Measurements from ENCODE around the gene CCDC88C.

The CCDC88C gene

DNA sequence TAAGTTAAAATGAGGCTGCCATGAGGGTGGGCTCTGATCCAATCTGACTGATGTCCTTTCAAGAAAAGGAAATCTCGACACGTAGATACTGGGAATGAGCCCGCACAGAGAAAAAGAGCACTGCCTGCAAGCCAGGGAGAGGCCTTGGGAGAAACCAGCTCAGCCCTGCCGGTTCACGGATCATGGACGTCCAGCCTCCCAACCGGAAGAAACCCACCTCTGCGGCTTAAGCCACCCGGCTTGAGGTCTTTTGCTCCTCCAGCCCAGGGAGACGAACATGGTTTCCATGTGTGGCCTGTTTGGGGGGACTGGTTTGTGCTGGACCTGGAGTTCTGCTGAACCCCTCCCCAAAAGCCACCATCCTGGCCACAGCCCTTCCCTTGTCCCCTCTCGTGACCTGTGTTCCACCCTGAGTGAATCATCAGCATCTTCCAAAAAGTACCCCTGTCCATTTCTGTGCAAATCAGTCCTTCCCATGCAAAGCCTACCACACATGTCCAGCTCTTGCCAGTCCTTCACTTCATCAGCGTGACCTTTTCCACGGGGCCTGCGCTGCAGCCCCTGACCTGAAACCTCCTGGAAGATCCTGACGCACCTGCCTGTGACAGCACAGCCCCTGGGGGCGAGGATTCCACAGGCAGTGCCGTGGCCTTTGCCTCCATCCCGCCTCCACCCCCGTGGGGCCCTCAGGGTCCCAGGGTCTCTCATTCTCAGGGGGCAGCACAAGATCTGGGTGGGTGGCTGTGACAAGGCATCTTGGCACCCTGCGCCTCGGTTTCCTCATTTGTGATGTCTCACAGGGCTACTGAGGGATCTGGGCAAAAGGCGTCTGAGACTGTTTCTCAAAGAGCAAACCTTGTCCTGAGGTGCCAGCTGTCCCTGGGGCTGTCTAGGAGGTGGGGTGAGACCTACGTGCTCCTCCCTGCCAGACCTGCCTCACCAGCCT lies 121.5 kb downstream of the CCDC88C start:
- in situ Hi-C loops (cut with MboI; ENCODE audit: low sequenced_read_pairs), result no loop called here

DNA sequence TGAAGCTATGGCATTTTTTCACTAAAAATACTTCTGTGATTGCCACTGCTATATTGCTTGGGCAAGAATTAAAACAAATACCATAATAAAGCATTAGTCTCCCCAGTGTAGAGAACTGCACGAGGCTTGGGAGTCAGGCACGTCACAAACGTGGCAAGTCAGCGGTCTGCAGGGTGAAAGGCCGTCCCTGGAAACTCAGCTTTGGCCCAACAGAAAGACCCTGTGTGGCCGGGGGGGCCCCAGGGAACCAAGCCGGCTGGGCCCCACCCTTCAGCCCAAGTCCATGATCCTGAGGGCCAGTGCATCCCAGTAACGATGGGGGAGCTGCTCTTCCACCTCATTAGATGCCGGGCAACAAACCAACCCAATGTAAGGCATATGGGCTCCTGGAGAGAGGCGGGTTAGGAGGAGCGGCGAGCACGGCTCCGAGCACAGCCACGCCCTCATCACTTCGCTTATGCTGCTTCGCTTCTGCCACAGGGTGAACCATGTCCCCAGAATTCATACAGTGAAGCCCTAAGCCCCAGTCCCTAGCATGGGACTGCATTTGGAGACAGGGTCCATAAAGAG lies 122.3 kb downstream of the CCDC88C start:
- in situ Hi-C loops (cut with MboI; ENCODE audit: low sequenced_read_pairs), result no loop called here

DNA sequence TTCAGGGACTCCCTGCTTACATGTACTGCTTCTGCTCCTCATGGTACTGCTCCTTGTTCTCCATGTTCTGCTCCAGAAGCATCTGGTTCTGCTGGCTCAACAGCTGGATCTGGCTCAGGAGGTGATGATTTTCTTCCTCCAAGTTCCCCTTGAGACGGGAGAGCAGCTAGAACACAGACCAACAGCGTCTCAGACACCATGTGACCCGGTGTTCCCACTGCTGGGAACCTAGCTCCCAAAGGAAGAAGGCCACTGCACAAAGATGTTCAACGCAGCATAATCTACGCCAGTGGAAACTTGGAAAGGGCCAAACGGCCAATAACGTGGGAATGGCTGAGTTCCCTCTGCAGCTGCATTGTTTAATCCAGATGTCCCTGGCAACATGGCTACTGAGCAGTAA lies 123.5 kb downstream of the CCDC88C start:
- in situ Hi-C loops (cut with MboI; ENCODE audit: low sequenced_read_pairs), result no loop called here

DNA sequence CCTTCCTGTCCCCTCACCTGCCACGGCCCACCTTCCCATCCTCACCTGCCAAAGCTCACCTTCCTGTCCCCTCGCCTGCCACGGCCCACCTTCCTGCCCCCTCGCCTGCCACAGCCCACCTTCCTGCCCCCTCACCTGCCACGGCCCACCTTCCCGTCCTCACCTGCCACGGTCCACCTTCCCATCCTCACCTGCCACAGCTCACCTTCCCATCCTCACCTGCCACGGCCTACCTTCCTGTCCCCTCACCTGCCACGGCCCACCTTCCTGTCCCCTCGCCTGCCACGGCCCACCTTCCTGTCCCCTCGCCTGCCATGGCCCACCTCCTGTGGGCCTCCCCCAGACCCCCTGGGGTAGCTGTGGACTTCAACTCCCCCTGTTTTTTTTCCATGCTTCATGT lies 124.3 kb downstream of the CCDC88C start:
- in situ Hi-C loops (cut with MboI; ENCODE audit: low sequenced_read_pairs), result no loop called here

DNA sequence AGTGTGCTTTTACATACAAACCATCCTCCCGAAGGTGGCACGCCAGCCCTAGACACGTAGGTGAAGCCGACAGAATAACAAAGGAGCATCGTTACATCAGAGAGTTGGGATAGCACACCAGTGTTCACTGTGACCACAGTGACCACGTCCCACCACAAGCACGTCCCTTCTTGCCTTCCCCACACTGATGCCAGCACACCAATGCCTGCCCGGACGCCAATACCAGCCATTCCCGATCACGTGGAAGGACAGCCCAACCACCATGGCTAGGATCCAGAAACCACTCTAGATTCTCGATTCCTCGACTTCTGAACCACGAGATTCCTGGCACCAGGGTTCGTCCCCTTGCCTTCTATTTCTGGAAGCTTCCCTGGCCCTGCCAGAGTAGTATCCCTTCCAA lies 125.1 kb downstream of the CCDC88C start:
- in situ Hi-C loops (cut with MboI; ENCODE audit: low sequenced_read_pairs), result no loop called here

DNA sequence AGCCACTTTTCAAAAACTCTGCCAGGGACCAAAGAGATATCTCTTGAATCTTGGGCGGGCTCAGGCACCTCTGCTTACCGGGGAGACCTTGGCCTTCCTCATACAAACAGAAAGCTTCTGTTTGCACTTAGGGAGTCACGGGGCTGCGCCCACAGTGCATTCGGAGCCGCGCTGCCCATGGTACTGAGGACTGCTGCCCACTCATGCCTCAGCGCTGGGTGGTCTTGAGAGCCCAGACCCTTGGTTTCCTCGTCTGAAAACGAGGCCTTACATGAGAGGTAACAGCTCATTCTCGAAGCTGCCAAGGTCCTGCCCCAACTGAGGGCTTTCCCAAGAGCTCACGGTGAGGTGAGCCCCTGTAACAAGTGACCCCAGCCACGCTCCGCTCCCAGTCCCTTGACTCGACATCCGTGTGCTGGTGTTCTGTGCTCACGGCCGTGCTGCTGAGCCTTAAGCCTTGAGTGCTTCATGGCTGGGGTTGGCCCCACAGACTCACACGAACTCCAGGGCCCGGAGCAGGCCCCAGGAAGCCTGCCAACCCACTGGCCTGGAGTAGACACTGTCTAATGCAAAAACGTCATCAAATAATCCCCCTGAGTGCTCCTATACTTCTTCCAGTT lies 125.7 kb downstream of the CCDC88C start:
- in situ Hi-C loops (cut with MboI; ENCODE audit: low sequenced_read_pairs), result no loop called here

DNA sequence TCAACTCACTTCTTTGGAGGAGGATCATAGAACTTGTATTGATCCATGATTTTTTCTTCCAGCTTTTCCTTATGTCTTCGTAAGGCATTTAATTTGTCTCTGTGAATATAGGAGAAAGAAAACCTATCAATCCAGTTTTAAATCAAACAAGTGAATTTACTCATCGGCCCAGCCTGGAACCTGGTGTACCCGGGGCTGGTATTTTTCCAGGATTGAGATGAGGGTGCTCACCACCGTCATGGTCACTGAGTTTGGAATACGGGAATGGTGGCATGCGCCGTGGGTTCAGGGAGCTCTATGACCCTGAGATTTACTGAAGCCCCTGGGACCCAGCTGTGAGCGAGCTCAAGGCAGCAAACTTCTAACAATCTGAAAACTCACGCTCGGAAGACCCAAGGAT lies 126.6 kb downstream of the CCDC88C start:
- in situ Hi-C loops (cut with MboI; ENCODE audit: low sequenced_read_pairs), result no loop called here

DNA sequence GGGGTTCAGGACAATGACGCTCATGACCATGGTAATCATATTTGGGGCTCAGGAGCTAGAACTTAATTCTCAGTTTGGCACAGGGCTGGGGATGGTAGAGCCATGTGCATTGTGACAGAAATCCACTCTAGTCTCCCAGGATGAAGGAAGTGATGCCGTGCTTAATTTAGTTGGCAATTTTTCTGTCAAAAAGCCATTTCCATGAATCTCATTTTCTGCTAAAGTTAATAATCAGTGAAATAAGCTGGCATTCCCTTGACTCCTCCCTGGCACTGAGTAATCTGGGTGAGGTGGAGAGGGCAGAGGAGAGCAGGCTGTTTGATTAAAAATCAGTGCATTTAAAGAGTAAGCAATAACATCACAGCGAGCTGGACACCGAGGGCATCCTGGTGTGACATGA lies 128.2 kb downstream of the CCDC88C start:
- in situ Hi-C loops (cut with MboI; ENCODE audit: low sequenced_read_pairs), result no loop called here

DNA sequence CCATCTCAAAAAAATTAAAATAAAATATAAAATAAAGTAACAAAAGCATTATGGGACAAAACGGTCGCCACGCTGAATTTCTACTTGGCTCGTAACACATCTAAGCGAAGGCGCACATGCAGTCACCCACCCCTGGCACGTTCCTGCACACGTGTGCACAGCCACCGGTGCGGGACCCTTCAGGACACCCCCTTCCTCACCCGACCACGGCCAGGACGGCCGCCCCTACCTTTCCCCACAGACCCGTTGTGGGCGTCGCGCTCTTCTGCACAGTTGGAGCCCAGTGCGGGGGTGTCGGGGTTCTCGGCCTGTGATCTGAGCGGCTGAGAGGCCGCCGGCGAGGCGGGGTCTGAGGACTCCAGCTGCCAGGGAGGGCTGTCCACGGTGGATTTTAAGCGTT lies 128.7 kb downstream of the CCDC88C start:
- in situ Hi-C loops (cut with MboI; ENCODE audit: low sequenced_read_pairs), result no loop called here

DNA sequence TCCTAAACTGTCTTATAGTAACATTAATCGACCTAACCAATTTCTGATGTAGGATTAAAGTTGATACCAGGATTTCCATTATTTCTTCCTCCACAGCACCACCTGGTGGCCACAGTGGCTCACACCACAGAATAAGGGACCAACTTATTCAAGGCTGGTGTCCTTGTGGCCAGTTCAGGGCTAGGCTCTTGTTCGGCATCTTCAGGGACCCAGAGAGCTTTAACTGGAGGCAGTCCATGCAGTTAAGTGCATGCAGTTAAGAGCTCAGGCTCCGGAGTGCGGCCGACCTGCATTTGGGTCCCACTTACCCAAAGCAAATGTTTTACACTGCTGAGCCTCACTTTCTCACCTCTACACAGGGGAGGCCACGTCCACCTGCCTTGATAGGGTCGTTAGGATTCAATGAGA lies 131.1 kb downstream of the CCDC88C start:
- in situ Hi-C loops (cut with MboI; ENCODE audit: low sequenced_read_pairs), result no loop called here

DNA sequence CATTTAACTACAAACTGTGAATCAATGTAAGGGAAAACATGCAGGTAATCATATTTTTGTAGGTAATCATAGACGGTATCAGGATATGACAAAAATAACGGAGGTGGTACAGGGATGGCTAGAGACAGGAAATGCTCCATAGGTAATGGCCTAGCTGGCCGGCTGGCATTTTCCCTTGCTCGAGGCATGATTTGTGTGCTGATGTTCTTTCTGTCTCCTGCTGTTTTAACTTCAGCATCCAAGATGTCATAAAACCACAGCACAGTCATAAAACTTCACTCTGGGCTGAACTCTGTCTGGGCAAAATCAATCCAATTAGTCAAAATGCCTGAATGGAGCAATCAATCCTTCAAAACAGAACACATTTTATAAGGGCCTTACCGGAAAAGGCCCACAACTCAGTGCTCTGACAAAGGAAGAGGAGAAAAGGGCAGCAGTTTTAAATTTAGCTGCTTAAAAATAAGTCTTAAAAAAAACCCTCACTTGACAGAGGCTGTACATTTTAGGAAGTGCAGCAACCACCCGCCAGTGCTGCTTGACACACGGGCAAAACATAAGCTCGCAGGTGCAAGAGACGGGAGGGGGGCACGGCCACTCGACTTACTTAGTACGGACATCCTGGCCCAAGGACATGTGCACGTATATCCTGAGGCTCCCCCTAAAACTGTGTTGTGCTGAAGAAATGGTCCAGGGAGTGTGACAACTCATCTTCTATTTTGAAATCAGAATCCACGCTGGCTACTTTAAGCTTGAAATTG lies 132.7 kb downstream of the CCDC88C start:
- in situ Hi-C loops (cut with MboI; ENCODE audit: low sequenced_read_pairs), result no loop called here

DNA sequence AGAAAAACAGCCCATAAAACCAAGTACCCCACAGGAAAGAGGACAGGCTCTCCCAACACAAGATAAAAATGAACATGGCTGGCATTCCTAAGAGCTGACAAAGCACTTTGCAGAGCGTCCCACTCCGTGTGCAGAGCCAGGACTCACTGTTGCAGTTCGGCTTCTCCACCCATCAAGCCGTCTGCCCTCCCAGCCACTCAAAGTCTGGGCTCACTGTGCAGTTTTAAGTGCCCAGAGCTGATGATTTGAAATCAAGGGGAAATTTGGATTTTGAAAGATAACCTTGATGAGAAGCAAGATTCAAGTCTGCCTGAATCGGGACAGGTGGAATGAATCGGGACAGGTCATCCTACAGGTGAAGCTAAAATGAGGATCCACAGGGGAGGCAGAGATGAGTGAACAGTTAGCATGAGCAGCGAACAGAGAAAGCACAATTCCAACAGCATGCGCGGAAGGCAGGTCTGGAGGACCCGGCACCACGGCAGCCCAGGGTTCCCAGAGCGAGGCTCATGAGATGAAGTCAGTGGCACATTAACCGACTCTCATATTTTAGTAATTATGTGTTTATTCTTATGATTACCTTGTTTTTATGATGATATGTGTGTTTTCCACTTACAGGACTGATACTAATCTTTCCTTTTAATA lies 133.4 kb downstream of the CCDC88C start:
- in situ Hi-C loops (cut with MboI; ENCODE audit: low sequenced_read_pairs), result no loop called here

DNA sequence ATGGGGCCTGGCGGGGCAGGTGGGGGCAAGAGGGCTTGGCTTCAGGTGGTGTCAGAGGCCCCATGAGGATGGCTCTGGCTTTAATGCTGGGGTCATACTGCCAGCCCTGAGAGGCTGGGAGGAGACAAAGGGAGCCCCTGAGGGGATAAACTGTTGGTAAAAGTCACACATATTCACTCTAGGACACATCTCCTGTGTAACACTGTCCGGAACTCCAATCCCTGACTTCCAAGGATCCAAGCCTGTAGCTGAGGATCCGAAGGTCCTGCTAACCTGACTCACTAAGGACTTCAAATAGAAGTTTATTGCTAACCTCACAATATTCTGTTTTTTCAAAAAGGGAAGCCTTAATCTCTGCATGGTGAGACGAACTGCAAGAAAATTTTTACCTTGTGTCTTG lies 134.0 kb downstream of the CCDC88C start:
- in situ Hi-C loops (cut with MboI; ENCODE audit: low sequenced_read_pairs), result no loop called here

DNA sequence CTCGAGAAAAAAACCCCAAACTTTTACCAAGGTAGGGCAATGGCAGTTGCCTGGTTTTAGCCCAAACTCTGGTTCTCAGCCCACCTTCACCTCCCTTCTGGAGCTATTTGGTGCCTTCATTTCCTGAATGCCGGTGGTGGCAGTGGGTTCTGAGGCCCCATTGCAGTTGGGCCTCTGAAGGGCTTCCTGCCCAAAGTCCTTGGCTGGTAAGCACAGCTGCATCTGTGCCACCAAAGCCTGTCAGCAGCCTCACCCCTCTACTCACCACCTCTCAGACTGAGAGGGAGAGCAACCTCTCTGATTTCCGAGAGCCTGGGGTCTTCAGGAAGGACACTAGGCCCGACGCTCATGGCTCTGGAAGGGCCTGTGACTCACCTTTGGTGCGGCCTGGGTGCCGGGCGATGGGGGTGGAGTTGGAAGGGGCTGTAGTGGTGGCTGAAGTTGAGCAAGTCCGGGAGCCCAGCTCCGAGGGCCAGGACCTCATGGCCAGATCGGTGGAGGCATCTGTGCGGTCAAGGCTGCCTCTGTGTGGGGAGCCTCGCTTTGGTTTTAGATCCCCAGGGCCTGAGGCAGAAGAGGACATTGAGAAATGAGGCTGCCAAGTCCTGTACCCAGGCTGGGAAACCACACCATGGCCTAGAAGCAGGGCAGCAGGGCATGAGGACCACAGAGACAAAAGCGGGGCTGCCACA lies 134.5 kb downstream of the CCDC88C start:
- in situ Hi-C loops (cut with MboI; ENCODE audit: low sequenced_read_pairs), result no loop called here

DNA sequence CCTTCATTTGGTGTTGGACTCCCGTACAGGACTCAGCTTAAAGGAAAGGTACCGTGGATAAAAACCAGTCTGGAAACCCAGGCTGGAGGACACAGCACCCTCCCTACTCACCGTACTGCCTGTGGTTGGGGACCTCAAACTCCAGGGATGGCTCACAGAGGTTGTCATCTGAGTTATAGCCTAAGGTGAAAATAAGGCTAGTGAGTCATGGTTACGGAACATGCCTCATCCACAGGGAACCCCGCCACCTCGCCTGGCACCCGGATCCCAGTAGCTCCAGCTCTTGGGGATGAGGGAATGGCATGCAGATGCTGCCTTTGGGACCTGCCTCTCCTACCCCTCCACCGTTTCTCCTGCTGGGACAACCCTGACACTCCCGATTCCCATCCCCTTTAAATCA lies 136.3 kb downstream of the CCDC88C start:
- in situ Hi-C loops (cut with MboI; ENCODE audit: low sequenced_read_pairs), result no loop called here

DNA sequence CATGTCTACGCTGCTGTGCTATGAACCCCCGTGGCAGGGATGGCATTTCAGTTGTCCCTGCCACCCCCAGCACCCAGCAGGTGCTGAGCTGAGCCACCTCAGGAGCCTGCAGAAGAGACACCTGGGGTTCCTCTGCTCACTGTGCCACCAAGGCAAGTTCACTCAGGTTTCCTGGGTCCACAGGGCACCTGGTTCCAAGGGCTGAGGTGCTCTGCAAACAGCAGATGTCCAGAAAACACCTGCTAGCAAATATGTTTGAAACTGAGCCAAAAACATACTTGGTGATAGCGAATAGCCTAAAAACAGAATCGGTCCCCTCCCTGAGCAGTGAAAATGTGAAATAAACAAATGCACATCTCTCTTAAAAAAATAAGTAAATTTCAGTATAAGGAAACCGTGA lies 137.5 kb downstream of the CCDC88C start:
- in situ Hi-C loops (cut with MboI; ENCODE audit: low sequenced_read_pairs), result no loop called here

DNA sequence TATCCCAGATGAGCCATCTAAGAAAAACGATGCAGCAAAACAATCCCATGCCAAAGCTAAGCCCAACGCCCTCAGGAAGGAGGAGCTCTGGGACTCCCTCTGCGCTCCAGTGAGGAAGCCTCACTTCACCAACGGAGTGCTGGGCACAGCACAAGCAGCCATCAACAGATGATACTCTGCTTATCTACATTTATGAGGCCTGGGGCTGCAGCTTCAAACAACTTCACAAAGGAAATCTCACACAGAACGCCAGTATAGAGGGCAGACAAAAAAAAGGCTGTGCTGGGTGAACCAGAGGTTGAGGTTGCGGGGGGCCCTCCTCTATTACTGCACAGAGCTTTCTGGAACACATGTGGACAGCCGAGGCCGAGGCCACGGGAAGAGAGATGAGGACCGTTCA lies 138.3 kb downstream of the CCDC88C start:
- in situ Hi-C loops (cut with MboI; ENCODE audit: low sequenced_read_pairs), result no loop called here

DNA sequence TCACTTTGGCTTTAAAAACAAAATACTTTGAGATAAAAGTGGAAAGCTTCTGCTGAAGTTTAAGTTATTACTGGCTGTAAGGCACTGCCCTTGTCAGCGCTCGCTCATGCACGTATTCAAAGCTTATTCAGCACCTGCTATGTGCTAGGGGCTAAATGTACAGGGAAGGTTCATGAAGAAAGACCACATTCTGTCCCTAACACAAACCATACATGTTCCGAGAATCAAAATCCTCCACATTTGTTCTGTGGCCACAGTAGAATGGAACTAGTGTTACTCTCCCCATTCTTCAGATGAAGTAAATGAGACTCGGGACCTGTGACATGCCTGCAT lies 139.3 kb downstream of the CCDC88C start:
- in situ Hi-C loops (cut with MboI; ENCODE audit: low sequenced_read_pairs), result no loop called here

DNA sequence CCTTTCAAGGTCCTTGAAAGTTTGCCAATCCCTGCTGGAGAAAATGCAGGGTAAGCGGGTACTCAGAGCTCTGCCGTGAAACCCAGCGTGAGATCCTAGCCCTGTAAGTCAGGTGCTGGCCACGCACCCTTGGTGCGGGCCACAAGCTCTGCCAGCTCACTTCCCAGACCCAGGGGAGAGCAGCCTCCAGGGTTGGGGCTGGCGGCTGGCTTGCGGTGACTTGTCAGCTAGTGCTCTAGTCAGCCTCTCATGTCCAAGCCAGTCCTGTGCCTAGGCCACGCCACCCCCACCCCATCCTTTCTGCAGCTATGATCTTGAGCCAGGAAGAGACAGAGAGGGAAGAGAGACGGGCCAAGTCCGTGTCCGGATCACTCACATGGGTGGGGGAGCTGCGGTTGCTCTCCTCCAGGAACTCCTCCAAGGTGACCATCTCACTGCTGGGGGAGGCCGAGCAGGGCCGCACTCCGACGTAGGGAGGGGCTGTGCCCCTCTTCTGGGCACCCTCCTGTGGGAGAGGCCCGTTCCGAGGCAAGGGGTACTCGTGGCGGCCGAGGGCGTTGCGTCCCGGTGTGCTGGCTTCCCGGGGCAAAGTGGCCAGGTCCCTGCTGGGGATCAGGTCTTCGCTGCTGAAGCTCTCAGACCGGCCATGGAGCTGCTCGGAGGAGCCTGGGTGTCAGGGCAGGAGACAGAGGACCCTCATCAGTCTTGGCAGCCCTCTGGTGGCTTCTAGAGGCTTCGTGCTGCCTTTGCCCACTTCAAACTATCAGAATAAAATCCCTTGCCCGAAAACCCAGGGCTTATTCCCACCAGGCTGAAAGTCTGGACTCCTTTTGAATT lies 139.9 kb downstream of the CCDC88C start:
- in situ Hi-C loops (cut with MboI; ENCODE audit: low sequenced_read_pairs), result no loop called here

DNA sequence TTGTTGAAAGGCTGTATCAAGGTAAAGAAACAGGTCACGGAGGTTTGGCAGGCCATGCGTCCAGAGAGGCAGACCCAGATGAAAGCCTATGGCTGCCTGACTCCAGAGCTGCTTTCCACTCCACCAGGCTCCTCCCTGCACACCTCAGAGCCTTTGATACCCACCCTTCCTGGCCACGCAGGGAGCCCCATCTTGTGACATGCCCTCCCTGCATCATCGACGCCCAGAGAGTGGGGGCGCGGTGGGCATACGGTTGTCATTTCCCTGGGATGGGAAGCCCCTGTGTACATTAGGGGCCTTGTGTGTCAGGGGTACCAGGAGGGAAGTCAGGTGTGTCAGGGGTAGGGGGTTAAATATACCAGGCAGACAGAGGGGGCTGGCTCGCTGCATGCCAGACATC lies 142.8 kb downstream of the CCDC88C start:
- in situ Hi-C loops (cut with MboI; ENCODE audit: low sequenced_read_pairs), result no loop called here

All from hTERT RPE-1 (cell line).